Activated CD8-positive, alpha-beta memory T cell treated with anti-CD3 and anti-CD28 coated beads, Interleukin-2, amount 50 U/mL, for 48 hours (primary cell): ENCODE results near the gene CDH3.

Experiments
- DNase-seq: peaks from one replicate; pipeline ENCODE4 v3.0.0-alpha.2; 2020

The CDH3 gene

DNA sequence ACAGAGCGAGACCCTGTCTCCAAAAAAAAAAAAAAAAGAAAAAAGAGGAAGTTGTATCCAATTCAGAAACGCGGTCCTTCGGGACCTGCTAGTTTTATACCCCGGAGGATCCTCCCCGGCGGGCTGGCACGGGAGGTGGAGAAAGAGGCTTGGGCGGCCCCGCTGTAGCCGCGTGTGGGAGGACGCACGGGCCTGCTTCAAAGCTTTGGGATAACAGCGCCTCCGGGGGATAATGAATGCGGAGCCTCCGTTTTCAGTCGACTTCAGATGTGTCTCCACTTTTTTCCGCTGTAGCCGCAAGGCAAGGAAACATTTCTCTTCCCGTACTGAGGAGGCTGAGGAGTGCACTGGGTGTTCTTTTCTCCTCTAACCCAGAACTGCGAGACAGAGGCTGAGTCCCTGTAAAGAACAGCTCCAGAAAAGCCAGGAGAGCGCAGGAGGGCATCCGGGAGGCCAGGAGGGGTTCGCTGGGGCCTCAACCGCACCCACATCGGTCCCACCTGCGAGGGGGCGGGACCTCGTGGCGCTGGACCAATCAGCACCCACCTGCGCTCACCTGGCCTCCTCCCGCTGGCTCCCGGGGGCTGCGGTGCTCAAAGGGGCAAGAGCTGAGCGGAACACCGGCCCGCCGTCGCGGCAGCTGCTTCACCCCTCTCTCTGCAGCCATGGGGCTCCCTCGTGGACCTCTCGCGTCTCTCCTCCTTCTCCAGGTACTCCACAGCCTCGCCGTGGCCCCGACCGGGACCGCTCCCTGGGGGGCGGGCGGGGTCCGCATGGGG, at the start of gene CDH3:
Gene CDH3, plus strand, starts transcription at position 596 of the 779 bp plus-strand sequence. Its CDS starts 70 bp downstream, at position 666.
- no peak for DNase-seq

DNA sequence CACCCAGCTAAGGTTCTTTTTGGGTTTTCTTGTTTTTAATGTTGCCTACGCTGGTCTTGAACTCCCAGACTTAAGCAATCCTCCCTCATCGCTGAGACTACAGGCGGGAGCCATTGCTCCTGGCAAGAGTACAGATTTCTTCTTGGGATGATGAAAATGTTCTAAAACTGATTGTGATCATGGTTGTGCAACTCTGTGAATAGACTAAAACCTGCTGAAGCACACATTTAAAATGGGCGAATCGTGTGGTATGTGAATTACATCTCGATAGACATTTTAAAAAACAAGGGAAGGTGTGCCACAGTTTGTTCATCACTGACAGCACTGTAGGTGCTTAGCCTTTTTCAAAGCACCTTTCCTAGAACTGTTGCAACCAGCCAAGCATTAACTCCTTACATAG, 48.8 kb upstream of the CDH3 start:
- no peak for DNase-seq

DNA sequence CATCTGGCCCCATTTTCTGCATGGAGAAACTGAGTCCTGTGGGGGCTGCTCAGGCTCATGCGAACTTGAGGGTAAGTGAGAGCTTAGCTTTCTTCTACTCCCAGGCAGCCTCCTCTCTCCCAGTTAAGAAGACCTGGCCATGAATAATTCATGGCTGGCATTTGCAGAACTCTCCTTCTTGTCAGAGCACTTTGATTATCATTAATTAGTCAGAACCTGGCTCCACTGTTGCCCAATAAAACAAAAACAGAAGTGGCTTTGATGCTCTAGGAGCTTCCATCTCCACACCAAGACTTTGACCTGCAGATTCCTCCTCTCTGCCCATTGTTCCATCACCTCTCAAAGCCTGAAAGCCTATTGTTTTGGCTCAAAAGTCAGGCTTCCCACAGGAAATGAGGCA, 45.5 kb upstream of the CDH3 start:
- DNase-seq = no peak

DNA sequence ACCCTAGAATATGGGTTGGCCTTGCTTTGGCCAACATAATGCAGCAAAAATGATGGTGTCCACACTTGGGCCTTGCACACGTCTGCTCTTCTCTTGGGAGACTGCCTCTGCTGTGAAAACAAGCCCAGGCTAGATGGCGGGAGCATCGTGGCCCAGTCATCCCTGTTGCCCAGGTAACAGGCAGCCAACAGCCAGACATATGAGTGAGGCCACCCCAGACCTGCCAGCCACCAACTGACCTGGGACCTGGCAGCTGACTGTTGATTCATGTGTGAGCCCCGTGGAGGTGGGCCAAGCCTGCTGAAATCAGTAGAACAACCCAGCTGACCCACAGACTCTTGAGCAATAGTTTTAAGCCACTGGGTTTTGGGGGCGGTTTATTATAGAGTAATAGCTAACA, 39.4 kb upstream of the CDH3 start:
- DNase-seq = no peak

DNA sequence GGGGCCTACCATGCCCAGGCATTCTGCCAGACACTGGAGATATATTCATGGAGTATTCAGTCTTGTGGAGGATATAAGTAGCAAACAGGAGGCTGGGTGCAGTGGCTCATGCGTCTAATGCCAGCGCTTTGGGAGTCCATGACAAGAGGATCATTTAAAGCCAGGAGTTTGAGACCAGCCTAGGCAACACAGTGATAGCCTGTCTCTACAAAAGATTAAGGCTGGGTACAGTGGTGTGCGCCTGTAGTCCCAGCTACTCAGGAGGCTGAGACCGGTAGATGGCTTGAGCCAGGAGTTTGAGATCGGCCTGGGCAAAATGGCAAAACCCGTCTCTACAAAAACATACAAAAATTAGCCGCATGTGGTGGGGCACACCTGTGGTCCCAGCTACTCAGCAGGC, 37.7 kb upstream of the CDH3 start:
- no peak for DNase-seq

DNA sequence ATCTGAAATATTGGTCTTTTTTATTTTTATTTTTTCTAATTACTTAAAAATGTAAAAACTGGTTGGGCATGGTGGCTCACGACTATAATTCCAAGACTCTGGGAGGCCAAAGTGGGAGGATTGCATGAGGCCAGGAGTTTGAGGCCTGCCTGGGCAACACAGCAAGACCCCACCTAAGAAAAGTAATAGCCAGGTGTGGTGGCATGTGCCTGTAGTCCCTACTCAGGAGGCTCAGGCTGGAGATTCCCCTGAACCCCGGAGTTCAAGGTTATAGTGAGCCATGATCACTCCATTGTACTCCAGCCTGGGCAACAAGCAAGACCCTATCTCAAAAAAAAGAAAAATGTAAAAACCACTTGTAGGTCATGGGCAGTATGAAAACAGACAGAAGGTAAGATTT, 36.8 kb upstream of the CDH3 start:
- no peak for DNase-seq

DNA sequence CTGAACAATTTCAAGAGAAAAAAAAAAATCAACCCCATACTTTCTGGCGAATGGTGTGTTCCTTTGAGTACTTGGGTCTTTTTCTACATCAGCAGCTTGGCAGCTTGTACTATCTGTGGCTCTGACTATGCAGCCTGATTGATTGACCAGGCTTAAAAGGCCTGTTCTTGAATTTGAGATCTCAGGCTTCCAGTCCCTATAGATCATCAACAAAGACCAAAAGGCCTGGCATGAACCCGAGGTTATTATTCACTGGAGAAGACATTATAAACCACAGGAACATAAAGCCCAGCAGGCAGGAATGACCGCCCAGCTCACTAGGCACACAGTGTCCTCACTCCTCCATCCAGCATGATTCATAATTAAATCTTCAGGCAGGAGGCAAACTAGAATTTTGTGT, 32.1 kb upstream of the CDH3 start:
- DNase-seq = no peak

DNA sequence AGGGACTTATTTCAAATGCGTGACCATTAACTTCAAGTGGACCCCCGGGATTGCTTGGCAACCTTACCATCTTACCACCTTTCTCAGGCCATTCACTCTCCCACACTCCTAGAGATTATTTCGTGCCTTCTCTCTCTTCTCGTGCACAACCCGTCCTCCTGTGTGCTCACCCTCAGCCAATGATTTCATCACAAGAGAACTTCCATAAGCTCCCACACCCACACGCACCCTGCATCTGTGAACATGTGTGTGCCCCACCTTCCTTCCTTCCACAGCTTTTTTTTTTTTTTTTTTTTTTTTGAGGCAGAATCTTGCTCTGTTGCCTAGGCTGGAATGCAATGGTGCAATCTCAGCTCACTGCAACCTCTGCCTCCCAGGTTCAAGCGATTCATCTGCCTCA, 27.4 kb upstream of the CDH3 start:
- no peak for DNase-seq

DNA sequence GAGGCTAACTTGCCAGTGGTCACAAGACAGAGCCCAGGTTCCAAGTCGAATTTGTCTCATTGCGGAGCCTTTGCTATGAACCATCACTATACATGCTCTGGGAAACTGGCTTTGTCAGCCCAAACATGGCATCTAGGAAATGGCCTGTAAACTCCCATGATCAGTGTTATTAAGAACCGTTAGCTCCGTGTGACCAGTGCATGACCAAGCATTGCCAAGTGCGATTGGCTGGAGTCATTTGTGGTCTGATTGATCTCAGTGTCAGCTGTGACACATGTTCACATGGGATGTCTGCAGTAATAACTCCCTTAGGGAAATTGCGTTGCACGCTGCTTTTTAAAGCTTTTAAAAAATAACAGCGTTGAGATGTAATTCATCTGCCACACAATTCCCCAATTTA, 18.6 kb upstream of the CDH3 start:
- DNase-seq = no peak

DNA sequence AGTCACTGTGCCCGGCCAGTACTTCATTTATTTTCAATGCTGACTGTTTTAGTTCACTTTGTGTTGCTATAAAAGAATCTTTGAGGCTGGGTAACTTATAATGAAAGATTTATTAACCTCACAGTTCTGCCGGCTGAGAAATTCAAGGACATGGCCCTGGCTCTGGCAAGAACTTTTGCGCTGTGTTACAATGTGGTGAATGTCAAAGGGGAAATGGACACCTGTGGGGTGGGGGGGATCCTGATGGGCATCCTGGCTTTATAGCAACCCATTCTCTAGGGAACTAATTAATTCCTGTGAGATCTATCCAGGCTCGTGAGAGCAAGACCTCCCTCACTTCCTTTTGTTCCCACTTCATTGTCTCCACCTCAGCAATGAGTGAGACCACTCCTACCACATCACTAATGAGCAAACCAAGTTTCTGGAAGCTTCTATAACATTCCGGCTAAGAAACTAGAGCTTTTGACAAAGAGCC, 17.1 kb upstream of the CDH3 start:
- DNase-seq = no peak

DNA sequence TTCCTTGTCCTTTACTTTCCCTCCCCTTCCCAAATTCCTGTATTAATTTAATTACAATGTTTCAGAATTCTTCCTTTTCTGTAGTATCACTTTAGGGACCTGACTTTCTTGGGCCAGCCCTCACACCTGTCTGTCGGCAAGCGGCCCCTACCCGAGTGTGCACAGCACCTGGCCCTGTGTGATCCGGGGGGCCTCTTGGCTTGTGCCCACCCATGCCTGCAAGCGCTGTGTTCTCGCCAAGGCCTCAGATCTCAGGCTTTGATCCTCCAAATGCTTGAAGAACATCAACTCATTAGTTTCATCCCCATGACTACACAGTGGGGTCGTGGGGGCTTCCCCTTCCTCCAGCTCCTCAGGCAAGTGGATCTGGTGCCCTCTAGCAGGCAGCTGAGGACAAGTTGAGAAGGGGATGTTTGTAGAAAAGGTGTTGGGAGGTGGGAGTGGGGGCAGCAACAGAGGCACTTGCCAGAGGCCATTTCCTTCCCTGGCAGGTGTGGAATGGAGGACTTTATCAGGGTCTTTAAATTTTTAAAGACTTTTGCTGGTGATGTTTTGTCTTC, 15.7 kb upstream of the CDH3 start:
- no peak for DNase-seq

DNA sequence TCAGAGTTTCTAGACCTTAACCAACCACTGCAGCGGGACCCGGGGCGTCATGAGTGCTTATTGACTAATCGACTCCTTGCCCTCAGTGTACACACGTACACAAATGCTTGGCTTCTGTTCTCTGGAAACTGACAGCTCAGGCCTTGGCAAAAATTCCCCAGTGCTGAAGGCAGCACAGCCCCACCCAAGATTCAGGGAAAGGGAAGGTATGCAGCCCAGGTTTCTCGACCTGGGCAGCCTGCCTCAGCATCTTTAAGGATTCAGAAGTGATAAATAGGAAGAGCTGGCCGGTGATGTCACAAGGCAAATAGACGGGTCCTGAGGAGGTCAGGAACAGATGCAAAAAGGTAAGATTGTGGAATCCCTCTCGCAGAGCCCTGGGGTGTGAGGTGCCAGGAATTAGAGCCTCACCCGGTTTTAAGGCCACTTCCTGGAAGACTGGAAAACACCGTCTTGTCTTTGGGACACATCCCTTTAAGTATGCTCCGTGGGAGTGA, 9.0 kb upstream of the CDH3 start:
- DNase-seq = no peak

DNA sequence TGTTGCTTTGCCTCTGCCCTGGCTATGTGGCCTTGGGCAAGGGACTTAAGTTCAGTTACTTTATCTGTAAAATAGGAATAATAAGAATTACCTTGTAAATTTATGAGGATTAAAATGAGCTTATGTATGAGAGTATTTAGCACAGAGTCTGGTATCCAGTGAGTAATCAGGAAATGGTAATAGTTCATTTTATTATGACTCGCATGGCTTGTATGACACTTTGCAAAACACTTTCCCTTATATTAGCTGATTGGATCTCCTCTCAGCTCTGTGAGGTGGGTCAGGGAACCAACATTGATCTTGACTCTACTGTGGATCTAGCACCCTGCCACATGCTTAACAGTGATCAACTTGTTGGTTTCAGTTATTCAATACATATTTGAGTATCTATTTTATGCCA, 8.3 kb upstream of the CDH3 start:
- no peak for DNase-seq

DNA sequence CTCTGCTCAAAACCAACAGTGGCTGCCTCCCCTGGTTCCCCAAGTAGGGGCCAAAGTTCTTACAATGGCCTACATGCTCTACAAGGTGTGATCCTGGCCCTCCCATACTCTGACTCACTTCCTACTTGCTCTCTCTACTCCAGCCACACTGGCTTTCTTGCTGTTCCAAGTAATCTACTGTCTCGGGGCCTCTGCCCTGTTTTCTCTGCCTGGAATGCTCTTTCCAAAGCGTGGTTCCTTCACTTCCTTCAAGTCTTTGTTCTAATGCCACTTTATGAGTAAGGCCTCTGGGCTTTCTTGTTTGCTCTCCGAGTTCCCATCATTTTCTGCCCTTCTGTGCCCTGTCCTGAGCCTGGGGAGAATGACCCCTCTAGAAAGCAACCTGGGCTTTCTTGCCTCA, 4.1 kb upstream of the CDH3 start:
- DNase-seq = no peak

DNA sequence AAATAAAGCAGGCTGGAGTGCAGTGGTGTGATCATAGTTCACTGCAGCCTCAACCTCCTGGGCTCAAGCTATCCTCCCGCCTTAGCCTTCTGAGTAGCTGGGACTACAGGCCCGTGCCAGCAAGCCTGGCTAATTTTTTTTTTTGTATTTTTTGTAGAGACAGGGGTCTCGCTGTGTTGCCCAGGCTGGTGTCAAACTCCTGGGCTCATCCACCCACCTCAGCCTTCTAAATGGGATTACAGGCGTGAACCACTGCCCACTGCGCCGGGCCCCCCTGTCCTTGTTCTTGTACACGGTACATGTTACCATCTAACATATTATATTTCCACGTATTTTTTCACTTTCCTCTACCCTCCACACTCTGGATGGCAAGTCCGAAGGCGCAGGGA, 3.1 kb upstream of the CDH3 start:
- no peak for DNase-seq

DNA sequence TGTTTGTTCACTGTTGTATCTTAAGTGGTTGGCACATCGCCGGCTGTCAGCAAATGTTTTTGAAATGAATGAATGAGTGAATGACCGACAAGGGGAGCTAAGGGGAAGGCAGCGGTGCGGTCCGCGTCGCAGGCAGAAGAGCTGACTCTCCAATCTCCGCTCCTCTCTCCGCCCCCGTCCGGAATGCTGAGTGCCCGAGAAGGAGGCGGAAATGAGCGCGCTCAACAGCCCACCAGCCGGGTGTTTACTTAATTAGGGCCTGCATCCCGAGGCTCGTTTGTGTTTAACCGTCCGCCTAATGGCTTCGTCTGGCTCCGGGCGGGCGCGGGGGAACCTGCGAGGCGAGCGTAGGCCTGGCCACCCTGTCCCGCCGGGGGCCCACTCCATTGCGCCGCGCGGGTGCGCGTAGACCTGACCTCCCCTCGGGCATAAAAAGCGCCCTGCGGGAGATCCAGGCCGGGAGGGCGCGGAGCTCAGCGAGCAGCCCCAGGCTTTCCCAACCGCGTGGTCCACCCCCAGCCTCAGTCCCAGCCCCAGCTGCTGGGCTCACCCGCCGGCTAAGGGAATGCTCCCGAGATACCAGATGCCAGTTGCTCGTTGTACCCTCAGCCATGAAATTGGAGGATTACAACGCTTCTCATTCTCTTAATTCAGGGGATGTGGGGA, 2.5 kb upstream of the CDH3 start:
- no peak for DNase-seq

DNA sequence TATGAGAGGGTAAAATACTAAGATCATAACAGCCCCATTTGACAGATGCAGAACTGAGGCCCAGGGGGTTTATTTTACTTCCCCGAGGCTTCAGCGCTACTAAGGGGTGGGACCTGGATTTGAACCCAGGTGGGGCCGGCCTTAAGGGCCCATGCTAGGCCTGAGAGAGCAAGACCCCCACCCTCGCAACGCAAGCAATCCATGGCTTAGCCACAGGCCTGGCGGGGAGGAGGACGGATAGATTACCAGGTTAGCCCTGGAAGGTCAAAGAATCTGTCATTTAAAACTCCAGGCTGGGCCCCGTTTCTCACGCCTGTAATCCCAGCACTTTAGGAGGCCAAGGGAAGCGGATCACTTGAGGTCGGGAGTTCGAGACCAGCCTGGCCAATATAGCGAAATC, 1.9 kb upstream of the CDH3 start:
- DNase-seq = no peak

DNA sequence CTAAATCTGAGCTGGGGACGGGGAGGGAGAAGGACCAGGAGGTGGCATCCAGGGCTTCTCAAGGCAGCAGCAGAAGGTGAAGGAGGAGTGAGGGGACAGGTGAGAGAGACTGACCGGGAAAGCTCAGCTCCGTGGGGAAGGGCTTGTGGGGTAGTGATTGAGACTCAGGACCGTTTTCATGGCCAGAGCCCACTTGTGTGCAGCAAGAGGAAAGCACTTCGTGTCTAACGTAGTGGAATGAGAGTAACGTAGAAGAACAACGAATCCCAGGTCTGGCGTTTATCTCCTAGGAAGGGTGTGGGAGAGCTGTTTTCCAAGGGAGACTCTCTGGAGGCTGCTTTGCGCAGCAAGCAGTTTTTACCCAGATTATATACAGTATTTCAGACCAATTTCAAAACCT, 1.3 kb upstream of the CDH3 start:
- DNase-seq = no peak

DNA sequence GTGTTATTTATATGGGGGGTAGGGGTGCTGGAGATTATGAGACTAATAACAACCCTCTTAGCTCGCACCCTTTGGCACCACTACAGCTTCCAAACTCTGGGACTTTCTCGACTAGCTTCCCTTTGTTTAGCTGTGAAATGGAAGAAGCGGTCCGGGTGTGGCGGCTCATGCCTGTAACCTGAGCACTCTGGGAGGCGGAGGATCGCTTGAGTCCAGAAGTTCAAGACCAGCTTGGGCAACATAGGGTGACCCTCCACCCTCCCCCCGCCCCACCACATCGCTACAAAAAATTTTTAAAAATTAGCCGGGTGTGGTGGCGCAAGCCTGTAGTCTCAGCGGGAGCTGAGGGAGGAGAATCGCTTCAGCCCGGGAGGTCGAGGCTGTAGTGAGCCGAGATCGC, 814 bp upstream of the CDH3 start:
- no peak for DNase-seq

DNA sequence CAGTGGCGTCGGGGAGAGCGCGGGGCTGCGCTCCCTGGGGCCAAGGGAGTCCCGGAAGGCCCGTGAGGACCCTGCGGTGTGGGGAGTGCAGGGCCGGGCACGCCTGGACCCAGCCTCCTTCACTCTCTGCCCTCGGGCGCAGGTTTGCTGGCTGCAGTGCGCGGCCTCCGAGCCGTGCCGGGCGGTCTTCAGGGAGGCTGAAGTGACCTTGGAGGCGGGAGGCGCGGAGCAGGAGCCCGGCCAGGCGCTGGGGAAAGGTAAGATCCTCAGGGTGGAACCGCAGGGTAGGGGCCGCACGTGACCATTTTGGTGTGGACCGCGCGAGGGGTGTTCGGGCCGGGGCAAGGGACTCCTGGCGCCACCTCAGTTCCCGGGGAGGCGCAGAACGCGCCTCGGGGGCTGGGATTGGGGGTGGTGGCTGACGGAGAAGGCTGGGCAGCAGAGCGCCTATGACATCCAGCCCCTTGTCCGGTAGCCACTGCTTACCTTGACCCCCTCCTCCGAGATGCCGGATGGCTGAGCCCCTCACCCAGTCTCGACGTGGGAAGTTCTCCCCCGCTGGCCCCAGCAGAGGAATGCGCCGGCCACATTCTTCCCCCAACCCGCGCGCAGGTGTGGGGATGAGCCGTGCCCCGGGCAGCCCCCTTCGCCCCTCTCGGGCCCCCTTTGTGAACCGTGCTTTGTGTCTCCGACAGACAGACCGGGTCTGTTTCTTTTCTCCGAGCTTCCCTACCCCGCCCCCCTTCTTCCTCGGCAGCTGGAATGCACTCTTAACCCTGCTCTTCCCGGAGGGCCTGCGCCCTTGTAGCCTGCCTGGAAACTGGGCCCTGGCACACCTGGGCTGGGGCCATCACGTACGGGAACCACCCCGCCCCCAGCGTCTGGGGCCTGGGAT, 631 bp downstream of the CDH3 start:
- DNase-seq = no peak

DNA sequence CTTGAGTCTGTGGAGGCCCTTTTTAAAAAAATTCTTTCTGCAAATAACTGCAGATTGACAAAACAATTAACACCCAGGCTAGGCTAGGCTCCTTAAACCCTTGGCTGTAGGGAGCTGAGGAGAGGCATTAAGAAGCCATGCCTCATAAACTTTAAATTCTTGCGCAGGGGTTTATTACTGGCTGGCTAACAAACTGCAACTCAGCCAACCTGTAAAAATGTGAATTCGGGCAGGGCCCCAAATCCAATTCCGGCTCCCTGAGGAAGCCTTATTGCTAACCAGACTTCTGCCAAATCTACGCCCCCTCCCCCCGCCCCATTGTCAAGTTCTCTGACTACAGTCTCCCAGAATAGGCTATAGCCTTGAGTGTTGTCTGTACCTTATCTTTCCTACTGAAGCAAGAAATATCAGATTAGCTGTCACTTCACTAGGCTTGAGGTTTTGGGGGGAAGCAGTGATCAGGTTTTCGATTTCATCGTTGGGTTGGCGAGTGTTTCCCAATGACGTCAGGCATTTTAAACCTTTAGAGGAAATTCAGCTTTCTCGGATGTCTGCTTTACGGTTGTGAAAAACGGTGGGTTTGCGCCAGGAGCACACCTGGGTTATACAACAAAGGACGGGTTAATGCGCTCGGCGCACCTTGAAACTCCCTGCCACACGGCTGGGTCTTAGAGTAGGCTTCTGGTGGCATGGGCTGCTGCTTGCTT, 2.0 kb downstream of the CDH3 start:
- DNase-seq = no peak

DNA sequence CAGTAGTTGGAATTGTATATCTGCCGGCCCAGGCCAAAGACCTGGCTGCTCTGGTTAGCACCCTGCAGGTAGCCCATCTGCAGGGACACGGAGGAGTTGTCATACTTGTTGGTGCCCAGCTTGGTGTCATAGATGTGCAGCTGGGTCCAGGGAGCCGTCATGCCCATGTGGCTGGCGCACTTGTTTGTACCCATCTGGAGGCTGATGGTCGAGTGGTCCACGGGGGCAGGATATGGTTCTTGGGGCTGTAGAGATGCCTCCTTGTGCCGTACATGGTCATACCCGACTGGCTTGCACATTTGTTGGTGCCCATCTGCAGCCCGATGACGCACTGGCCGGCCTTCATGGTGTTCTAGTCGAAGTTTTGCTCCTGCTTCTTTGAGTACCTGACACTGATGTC, 6.0 kb downstream of the CDH3 start:
- DNase-seq = no peak

DNA sequence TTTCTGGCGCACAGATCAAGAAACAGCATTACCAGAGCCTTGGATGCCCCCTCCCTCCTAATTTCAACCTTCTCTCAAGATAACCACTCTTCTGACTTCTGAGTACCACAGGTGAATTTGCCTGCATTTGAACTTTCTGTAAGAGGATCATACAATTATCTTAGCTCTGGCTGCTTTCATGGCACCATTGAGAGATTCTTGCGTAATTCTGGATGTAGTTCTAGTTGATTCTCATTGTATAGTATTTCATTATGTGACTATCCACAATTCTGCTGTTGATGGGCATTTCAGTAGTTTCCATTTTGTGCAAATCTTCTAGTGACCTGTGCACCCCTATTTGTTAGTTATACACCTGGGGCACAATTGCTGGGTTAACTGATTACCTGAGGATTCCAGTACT, 7.5 kb downstream of the CDH3 start:
- DNase-seq = no peak
